HCT116 (cell line): ENCODE measurements around the gene CTSW.

Source experiments
- ATF3 ChIP-seq: IDR thresholded peaks from 2 replicates; pipeline ENCODE4 v1.6.1; 2012
- CTCF ChIP-seq, 3 experiments: fragments of 200-600 bp in 1 of 3; sonication (generic) in 1 of 3; IDR thresholded peaks in 2 of 3; conservative IDR thresholded peaks in 1 of 3; 2 replicates each; pipeline ENCODE4 v1.5.1; 2012 to 2017; ENCODE audit warnings: low read depth in 2 of 3, low read length in 2 of 3, antibody characterized with exemption in 1 of 3, borderline replicate concordance in 1 of 3, control low read depth in 1 of 3, mild to moderate bottlenecking in 1 of 3, mixed read lengths in 1 of 3, mixed run types in 1 of 3, moderate library complexity in 1 of 3; ENCODE audit not compliant: insufficient read depth in 1 of 3
- EGR1 ChIP-seq: IDR thresholded peaks from 2 replicates; pipeline ENCODE4 v1.6.1; 2012; ENCODE audit warnings: low read depth
- EZH2 ChIP-seq: fragments of 200-600 bp; sonication (generic); IDR thresholded peaks from 2 replicates; pipeline ENCODE4 v1.6.1; 2017; ENCODE audit warnings: antibody characterized with exemption, mixed run types
- EZH2phosphoT487 ChIP-seq: fragments of 200-600 bp; IDR thresholded peaks from 2 replicates; pipeline ENCODE4 v1.6.1; 2018; ENCODE audit warnings: antibody characterized with exemption, borderline replicate concordance
- MAX ChIP-seq: IDR thresholded peaks from 2 replicates; pipeline ENCODE4 v1.6.1; 2012
- POLR2A ChIP-seq: IDR thresholded peaks from 2 replicates; pipeline ENCODE4 v1.7.0; 2011; ENCODE audit warnings: borderline replicate concordance; ENCODE audit not compliant: insufficient read depth, insufficient read length; ENCODE audit errors: extremely low read depth
- POLR2AphosphoS5 ChIP-seq: IDR thresholded peaks from 2 replicates; pipeline ENCODE4 v1.6.1; 2011; ENCODE audit warnings: mild to moderate bottlenecking, low read depth, low read length, moderate library complexity
- REST ChIP-seq: IDR thresholded peaks from 2 replicates; pipeline ENCODE4 v1.6.1; 2012; ENCODE audit warnings: low read depth
- SIN3A ChIP-seq: IDR thresholded peaks from 2 replicates; pipeline ENCODE4 v1.6.1; 2012; ENCODE audit warnings: low read depth
- SP1 ChIP-seq: IDR thresholded peaks from 2 replicates; pipeline ENCODE4 v1.6.1; 2012; ENCODE audit warnings: low read depth
- YY1 ChIP-seq: IDR thresholded peaks from 2 replicates; pipeline ENCODE4 v1.6.1; 2011; ENCODE audit warnings: low read length, low read depth, moderate library complexity, mild to moderate bottlenecking; ENCODE audit not compliant: insufficient replicate concordance; ENCODE audit errors: extremely low read depth
- ZFX ChIP-seq: fragments of 450-650 bp; IDR thresholded peaks from 2 replicates; pipeline ENCODE4 v1.6.1; 2017
- ZNF274 ChIP-seq: fragments of 200-500 bp; sonication (Bioruptor generic); IDR thresholded peaks from 2 replicates; pipeline ENCODE4 v1.6.1; 2014; ENCODE audit warnings: mild to moderate bottlenecking, low read depth, low read length, inconsistent platforms

GRCh38 chr11:65852508-65853245, 27.0 kb upstream of the CTSW start:
- TF ChIP-seq EZH2 (no peak), CTCF (IDR thresholded peaks at IDR 0.05 in 2 of 3, conservative IDR thresholded peaks at IDR 0.05 in 1 of 3; ENCODE audit: borderline replicate concordance in 1 of 3, insufficient read depth in 1 of 3, low read depth in 2 of 3, low read length in 2 of 3) (no peak), POLR2A (no peak), ZNF274 (no peak), POLR2AphosphoS5 (no peak), YY1 (no peak), SP1 (no peak), EGR1 (no peak), MAX (no peak), EZH2phosphoT487 (no peak), SIN3A (no peak), REST (no peak), ZFX (no peak), ATF3 (no peak)
